NCI-H1105 treated with DMSO at 0.1 percent for 48 hours (cell line): ENCODE data around the gene NTF4.
"Not testable (repeated sequence)": the region's sequence is repeated elsewhere in the genome, so short reads cannot be mapped to it uniquely, and the experiment has no call there.

Source experiments
- DNase-seq: peaks from one replicate; lab custom pipeline; 2025; lab: John Stamatoyannopoulos, UW

Gene NTF4

DNA sequence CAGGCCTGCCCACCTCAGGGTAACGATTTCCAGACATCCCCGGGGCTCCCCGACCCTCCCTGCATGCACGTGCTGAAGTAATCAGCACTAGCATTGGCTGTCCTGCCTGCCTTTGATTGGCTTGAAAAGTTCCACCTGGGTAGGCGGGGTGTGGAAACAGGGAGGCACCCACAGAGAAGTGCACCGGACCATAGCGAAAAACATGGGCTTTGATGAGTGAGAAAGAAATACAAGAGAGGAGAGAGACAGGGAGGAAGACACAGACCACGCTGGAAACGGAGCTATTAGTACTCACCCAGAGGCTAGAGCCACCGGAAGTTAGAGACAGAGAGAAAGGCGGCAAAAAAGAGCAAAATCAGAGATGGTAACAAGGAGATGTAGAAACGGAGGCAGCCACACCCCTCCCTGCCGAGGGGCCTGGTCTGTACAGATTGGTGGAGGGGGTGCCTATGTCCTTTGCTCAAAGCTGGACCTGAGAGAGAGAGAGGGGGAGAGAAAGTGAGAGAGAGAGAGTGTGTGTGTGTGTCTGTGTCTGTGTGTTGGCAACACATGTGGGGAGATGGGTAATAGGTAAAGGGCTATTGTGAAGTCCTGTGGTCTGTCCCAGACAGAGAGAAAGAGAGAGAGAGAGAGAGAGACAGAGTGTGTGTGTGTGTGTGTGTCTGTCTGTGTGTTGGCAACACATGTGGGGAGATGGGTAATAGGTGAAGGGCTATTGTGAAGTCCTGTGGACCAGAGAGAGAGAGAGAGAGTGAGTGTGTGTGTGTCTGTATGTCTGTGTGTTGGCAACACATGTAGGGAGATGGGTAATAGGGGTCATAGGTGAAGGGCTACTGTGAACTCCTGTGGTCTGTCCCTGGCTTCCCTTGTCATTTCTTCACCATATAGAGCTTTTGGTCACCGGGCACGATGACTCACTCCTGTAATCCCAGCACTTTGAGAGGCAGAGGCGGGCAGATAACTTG lies 43.4 kb downstream of the NTF4 start:
- DNase-seq = no peak

DNA sequence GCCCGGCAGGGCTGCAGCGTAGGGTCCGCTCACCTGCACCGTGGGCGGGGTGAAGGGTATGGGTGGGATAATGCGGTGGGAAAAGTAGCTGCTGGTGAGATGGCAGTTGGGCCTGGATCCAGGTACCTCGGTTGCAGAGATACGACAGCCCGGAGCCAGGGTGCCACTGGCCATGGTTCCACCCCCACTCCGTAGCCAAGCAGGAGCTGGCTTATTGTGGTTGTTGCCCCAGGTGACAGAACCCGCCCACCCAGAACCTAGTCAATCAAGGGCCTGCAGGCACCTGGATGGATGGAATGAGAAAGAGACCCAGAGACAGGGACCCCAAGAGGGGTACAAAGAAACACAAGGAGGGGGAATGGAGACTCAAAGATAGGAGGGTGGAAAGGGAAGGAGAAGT lies 44.3 kb downstream of the NTF4 start:
- no peak for DNase-seq

DNA sequence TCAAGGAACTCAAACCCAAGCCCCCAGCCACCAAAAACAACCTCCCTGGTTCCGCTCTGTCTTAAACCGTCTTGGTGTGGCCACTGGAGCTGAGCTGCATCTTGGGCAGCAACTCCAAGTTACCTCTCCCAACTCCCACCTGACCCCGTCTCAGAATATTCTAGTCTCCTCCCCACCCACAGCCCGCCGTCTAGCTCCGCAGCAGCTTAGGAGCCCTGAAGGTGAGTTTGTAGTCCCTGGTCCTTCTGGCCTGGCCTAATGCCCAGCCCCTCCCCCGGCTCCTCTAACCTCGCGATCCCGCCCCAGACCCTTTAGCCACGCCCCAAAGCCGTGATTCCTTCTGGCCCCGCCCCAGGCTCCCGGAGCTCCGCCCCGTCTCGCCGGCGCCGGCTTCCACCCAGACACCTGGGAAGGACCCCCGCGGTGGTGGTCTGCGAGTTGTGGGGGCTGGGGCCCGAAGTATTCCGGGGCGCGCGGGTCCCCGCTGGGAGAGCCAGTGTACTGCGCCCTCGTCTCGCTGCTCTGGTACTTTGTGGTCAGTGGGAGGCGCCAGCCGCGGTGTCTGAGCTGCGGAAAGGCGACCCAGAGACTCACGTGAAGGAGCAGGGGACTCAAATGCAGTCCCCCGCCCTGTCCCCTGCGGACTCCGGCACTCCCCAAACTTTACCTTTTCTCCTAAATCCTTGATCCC lies 45.2 kb downstream of the NTF4 start:
- peak; percentile 63 for DNase-seq

DNA sequence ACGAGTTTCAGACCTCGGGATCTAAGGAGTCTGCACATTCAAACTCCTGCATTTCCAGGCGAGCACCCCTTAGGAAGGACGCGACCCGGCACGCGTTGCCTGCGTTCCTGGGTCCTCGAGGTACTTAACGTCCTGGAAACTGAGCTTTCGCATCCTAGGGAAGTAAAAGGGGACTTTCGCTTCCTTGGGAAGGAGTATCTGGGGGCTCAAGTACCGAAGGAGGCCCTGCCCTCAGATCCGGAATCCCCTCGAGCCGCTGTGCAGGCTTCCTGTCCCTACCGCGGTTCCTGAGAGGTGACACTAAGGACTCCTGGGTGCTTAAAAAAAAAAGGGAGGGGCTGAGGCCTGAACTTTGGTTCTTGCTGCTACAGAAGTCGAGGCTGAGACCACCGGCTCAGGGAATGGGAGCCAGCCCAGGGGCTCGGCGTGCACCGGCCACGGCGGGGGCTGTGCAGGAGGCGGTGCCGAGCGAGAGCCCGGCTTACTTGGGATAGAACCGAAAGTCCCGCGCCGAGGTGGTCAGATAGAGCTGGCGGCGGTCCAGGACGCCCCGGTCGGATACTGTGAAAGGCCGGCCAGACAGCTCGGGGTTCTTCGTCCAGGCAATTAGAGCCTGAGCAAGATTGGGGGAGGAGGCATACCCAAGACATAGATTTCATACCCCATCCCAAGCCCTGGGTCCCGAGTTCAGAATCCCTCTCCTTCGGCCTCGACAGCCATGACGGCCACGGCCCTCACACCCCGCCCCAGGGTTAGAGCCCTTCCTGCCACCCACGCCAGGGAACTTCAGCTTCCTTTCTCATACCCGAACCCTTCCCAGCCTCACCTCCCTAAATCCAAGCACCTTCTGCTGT lies 46.0 kb downstream of the NTF4 start:
- not testable (repeated sequence) for DNase-seq

DNA sequence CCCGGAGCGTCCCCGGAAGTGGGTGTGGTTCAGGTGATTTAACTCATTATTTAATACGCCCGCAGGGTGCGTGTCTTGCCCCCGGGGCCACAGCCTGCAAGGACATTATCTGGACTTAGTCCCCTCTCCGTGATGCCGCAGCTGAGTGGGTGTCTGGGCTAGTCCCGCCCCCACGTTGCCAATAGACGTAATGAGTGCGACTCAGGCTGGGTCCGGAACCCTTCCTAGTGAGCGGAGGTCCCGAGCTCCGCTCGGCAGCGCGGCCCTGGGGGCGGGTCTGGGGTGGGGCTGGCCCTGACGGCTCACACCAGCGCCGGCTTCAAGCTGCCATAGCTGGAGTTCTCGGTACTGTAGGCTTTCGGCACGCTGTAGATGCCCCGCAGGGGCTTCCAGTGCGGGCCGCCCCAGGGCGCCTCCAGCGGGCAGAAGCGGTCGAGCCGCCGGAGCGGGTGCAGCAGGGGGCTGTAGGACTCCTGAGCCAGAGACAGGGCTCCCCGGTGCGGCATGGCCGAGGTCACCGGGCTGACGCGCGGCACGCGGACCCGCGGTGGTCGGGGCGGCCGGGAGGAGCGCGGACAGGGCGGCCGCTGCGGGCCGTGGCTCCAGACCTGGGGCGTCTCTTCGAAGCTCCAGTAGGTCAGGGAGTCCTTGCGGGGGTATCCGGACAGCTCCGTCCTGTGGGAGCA lies 46.8 kb downstream of the NTF4 start:
- peak; percentile 51 for DNase-seq

DNA sequence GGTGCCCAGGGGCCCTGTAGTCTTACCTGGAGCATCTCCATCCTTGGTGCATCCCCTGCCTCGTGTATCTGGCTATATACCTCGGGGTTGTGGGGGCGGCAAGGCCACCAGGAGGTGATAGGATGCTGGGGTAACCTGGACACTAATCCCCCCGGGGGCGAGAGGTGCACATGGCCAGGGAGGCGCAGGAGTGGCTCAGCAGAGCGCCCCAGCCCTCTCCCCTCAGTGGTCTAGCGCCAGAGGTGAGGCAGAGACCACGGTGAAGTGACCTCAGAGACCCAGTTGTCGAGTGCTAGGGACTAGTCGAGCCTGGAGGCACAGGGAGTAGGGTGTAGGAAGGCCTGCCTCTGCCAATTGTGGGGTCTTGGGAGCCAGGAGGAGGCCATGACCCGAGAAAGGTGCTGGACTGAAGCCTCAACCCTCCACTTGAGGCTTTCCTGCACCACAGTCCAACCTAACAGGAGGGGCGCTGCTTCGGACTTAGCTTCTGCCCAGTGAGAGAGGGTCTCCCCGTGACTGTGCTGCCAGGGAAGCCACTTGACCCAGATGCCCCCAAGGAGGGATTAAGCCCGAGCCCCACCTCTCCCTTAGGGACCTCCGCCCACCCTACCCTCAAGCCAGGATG lies 47.5 kb downstream of the NTF4 start, which contains the start of gene LHB:
Gene LHB, minus strand, starts transcription at position 51 of the 625 bp plus-strand sequence. Its CDS starts 10 bp downstream, at position 41.
- no peak for DNase-seq

DNA sequence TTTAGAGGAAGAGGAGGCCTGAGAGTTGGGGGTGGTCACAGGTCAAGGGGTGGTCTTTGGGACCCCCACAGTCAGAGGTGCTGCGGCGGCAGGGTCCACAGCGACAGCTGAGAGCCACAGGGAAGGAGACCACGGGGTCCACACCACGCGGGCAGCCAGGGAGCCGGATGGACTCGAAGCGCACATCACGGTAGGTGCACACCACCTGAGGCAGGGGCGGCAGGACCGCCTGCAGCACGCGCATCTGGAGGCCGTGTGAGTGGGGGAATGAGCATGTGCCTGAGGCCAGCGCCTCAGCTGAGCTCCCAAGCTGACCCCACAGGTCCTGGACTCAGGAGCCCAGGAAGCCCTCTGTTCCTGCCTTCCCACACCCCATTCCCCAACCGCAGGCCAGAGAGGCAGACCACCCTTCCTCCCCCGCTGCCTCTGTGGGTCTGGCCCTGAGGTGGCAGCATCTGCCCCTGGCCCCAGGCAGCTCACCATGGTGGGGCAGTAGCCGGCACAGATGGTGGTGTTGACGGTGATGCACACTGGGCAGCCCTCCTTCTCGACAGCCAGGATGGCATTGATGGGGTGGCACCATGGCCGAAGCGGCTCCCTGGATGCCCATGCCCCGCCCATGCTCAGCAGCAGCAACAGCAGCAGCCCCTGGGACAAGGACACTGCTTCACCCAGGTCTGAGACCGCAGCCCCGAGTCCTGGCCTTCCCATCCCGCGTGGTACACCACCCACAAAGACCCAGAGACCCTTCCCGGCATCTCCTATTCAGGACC lies 48.4 kb downstream of the NTF4 start:
- DNase-seq = no peak

DNA sequence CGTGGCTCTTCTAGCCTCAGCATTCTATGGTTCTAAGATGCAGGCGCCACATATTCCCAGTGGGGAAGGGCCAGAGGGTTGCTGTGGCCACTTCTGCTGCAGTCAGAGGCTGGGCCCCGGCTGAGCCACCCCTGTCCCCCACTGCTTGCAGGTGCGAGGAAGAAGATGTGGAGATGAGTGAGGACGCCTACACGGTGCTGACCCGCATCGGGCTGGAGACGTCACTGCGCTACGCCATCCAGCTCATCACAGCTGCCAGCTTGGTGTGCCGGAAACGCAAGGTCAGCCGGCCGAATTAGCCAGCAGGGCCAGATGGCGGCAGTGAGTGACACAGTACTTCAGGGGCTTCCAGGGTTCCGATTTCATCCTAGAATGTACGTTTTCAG lies 49.8 kb downstream of the NTF4 start:
- DNase-seq = no peak

DNA sequence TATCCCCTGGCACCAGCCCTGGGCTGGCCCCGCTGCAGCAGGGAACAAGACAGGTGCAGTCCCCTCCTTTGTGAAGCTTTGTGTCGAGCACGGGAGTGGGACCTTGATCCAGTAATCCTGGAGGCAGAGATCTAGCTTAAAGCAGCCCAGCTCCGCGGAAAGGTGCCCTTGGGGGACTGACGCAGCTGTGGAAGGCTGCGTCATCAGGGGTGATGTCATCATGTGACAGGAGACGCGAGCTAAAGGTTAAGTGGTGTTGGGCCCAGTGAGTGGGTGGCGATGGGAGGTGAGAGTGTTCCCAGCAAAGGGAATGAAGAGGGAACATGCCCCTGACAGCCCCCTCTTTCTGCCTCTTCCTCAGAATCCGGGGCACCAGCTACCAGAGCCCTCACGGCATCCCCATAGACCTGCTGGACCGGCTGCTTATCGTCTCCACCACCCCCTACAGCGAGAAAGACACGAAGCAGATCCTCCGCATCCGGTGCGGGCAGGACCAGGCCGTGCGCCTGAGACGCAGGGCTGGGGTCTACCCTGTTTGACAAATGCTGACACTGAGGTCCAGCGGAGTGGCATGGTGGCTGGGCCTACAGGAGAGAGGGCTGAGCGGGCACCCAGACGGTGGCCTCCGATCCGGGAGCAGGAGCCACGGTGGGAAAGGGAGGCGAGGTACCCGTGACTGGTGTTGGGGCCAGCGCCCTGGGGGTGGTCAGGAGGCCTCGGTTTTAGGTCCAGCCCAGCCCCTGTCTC lies 50.3 kb downstream of the NTF4 start:
- no peak for DNase-seq

DNA sequence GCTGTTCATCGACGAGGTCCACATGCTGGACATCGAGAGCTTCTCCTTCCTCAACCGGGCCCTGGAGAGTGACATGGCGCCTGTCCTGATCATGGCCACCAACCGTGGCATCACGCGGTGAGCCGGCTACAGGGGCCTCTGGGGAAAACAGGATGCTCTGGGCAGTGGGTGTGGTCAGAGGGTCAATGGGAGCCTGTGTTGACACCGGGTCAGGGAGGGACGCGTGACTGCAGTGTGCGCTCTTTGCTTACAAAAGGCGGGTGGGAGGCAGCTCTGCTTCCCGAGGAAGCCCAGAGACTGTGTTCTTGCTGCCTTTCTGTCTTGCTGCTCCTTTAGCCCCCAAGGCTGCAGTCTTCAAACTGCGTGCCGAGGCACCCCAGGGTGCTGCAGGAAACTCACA lies 53.4 kb downstream of the NTF4 start:
- no peak for DNase-seq
